ENCODE data around the gene CNBP. TPM values are rescaled to one million over a fixed set of nuclear protein-coding genes. Genes with fewer than 3 reads are reported as not detected.

CNBP gene
- total and polyA plus RNA-seq, 2 of the 13 experiments (the other 11 are each of a cell fraction or from before 2014, with no cell fraction given): 282 to 354 TPM

- TF ChIP-seq RERE (CRISPR knock-in tag; IDR thresholded peaks at IDR 0.05; ENCODE audit: low read depth): no peak; the same call in 1 of the 2 replicates
- TF ChIP-seq GTF3A (CRISPR knock-in tag; conservative IDR thresholded peaks at IDR 0.05): no peak
- TF ChIP-seq MLLT10 (CRISPR knock-in tag; IDR thresholded peaks at IDR 0.05): no peak
- TF ChIP-seq ZBTB38 (CRISPR knock-in tag; IDR thresholded peaks at IDR 0.05): peak; percentile 44; the same call in 1 of the 2 replicates
- TF ChIP-seq ZNF205 (CRISPR knock-in tag; IDR thresholded peaks at IDR 0.05): peak; percentile 76; the same call in 1 of the 2 replicates
- no peak for TF ChIP-seq CERS6 (CRISPR knock-in tag; IDR thresholded peaks at IDR 0.05)
- TF ChIP-seq E2F1 (CRISPR knock-in tag; IDR thresholded peaks at IDR 0.05): no peak
- no peak for TF ChIP-seq SP4 (CRISPR knock-in tag; IDR thresholded peaks at IDR 0.05)
- TF ChIP-seq PBX2 (CRISPR knock-in tag; IDR thresholded peaks at IDR 0.05): no peak
- no peak; a peak in 1 of 4 replicates for TF ChIP-seq MAFK (conservative IDR thresholded peaks at IDR 0.05 in 1 of 2, IDR thresholded peaks at IDR 0.05 in 1 of 2; ENCODE audit: low read length in 2 of 2)
- peak; percentile 73 for TF ChIP-seq HMG20B (CRISPR knock-in tag; conservative IDR thresholded peaks at IDR 0.05)
- peak; percentile 76 for TF ChIP-seq ZNF501 (CRISPR knock-in tag; IDR thresholded peaks at IDR 0.05)
- TF ChIP-seq ZNF318 (CRISPR knock-in tag; IDR thresholded peaks at IDR 0.05): no peak
Observed at GRCh38 chr3:129224984-129225393, 41.3 kb upstream of the CNBP start (continued).

All from HepG2 (cell line).